EH (cell line): ENCODE data around the gene KRTAP4-6.
"Not testable (repeated sequence)": the region's sequence is repeated elsewhere in the genome, so short reads cannot be mapped to it uniquely, and the experiment has no call there.

Experiments used
- DNase-seq: peaks from one replicate; pipeline ENCODE4 v3.0.0-alpha.2; 2015; ENCODE audit warnings: low read depth

Gene KRTAP4-6

GRCh38 chr17:41107941-41108450 is 32.3 kb downstream of the KRTAP4-6 start:
- DNase-seq, result peak; percentile 78

GRCh38 chr17:41105347-41105746 is 35.0 kb downstream of the KRTAP4-6 start, which contains the start of gene KRTAP4-9:
KRTAP4-9 (plus strand) TSS chr17:41105389; CDS start chr17:41105389, 0 bp downstream.
- not testable (repeated sequence) for DNase-seq

GRCh38 chr17:41104386-41105038 is 35.8 kb downstream of the KRTAP4-6 start:
- peak; percentile 87 for DNase-seq

- peak; percentile 55 for DNase-seq
Observed at GRCh38 chr17:41103896-41104295, 36.4 kb downstream of the KRTAP4-6 start.

GRCh38 chr17:41101586-41102259 is 38.6 kb downstream of the KRTAP4-6 start, which contains the start of gene KRTAP4-16:
KRTAP4-16 (minus strand) TSS chr17:41102209; CDS start chr17:41102209, 0 bp downstream.
- DNase-seq, result no peak

GRCh38 chr17:41099682-41100480 is 40.5 kb downstream of the KRTAP4-6 start:
- DNase-seq, result peak; percentile 97

GRCh38 chr17:41098481-41098880 is 41.9 kb downstream of the KRTAP4-6 start:
- peak; percentile 94 for DNase-seq

- DNase-seq, result no peak
Observed at GRCh38 chr17:41098042-41098441, 42.3 kb downstream of the KRTAP4-6 start, which contains the start of gene KRTAP4-8. KRTAP4-8 (minus strand) TSS chr17:41098142; CDS start chr17:41098084, 58 bp downstream.

GRCh38 chr17:41096055-41096454 is 44.3 kb downstream of the KRTAP4-6 start:
- DNase-seq, result no peak
